CD4-positive, alpha-beta T cell treated with Interferon alpha-2 for 1 hour (primary cell): ENCODE measurements around the gene FBXO38.

Source experiments
- DNase-seq, 2 donors: peaks; one replicate each; pipeline ENCODE4 v3.0.0-alpha.2; 2020 to 2022

The FBXO38 gene

DNA sequence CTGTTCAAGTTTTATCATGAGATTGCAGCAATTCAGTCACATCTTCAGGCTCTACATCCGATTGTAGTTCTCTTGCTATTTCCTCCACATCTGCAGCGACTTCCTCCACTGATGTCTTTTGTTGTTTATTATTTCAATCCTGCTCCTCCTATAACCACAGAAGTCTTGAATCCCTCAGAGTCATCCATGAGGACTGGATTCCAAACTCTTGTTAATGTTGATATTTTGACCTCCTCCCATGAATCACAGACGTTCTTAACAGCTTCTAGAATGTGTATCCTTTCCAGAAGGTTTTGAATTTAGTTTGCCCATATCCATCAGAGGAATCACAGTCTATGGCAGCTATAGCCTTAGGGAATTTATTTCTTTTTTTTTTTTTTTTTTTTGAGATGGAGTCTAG, 3.6 kb downstream of the FBXO38 start:
- no peak for DNase-seq

DNA sequence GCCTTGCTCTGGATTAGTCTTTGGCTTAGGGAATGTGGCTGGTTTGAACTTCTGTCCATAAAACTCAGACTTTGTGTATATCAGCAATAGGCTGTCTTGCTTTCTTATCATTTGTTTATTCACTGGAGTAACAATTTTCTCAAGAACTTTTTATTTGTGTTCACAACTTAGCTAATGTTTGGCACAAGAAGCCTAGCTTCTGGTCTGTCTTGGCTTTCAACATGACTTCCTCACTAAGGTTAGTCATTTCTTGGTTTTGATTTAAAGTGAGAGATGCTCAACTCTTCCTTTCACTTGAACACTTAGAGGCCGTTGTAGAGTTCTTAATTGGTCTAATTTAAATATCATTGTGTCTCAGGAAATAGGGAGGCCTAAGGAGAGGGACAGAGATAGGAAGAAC, 4.9 kb downstream of the FBXO38 start:
- DNase-seq, result no peak

DNA sequence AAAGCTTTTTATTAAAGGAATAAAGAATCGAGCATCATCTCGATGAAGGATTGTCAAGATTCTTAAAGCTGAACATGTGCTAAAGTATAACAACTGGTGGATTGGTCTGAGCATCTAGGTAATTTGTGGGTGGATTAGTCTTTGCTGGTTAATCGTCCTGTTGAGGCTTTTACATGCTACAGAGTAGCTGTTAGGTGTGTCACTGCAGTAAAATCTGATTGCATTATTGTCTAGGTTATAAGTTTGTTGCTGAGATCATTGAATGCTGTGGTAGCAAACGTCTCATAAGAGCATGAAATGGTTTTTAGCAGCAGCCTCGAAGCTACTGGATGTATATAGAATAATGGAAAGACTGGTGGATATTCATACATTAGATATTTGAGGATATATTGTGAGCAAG, 7.2 kb downstream of the FBXO38 start:
- no peak for DNase-seq

DNA sequence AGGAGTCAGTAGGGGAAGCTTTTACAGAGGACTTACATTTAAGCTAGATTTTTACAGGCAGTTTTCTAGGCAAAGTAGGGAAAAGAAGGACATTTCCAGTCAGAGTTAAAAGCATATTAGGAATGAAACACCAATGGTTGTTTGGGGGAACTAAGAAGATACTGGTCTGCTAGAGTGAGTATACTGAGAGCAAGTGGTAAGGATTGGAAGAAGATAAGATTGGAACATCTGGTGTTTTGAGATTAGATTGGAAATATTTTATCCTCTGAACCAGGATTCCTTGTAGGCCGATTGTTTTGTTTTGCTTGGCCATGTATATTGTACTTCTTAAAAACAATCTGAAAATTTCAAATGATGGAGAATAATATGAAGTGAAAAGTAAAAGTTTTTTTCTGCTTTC, 7.7 kb downstream of the FBXO38 start:
- DNase-seq, result no peak

DNA sequence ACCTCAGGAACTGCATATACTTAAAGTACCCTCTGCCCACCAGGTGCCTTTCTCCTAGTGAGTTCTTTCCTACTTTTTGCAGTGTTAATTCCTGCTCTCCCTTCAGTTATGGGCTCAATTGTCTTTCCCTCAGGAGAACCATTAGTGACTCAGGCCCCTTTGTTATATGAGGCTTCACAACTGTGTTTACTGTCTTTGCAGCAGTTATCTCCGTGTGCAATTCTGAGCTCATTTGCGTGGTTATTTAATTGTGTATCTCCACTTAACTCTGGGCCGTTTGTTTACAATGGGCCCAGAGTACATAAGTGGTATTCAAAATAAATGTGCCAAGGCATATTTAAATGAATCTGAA, 9.6 kb downstream of the FBXO38 start:
- no peak for DNase-seq

DNA sequence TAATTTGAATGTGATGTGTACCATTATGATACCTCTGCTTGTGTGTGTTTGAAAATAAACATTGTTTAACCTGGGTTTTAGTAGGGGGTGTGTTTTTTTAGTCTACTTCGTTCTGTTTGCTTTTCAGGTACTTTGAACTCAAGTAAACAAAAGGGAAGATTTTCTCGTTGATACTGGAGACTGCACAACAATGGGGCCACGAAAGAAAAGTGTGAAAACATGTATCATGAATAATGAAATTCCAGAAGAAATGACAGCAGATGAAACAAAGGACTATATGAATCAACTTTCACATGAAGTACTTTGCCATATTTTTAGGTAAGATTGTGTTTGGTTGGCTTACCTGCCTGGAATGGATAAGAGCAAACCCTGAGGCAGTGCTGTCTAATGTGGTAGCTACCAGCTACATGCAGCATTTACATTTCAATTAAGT, 10.8 kb downstream of the FBXO38 start:
- no peak for DNase-seq

DNA sequence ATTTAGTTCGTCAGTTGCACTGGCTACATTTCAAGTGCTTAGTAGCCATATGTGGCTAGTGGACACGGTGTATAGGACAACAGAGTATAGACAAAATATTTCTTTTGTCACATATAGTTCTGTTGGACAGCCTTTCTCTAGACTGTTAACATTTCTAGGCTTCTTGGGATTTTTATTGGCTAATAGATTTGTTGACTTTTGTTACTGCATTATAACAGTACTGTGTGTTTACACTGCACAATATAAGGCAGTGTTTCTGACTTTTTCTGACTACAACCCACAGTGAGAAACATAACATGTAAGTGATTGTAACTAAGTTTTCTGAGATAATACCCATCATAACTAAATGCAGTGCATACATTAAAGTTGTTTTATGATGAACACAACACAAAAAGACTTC, 11.3 kb downstream of the FBXO38 start:
- DNase-seq, result no peak

DNA sequence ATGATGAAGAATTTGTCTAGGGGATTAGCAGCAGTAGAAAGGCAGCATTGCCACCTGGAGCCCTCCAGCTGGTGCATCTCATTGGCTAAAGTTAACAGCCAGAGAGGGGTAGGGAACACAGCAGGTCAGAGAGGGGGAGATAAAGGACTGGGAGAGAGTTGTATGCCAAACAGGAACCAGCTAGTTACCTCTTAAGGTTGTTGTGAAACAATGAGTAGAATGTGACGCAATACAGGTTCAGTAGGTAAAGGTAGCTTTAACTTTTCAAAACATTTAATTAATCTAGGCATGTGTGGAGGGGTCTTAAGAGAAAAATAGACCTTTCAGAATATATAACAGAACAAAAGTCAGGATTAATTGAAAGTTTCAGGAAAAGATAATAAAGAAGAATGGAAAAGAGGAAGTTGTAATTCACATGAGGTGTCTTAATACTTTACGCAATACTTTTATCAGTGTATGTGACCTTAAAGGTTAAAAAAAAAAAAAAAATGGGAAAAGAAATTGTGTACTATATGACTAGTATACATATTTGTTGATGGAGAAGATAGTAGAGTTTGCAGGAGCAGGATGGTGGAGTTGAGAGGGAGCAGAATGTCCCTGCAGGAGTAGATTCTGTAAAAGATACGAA, 14.3 kb downstream of the FBXO38 start:
- DNase-seq, result no peak

DNA sequence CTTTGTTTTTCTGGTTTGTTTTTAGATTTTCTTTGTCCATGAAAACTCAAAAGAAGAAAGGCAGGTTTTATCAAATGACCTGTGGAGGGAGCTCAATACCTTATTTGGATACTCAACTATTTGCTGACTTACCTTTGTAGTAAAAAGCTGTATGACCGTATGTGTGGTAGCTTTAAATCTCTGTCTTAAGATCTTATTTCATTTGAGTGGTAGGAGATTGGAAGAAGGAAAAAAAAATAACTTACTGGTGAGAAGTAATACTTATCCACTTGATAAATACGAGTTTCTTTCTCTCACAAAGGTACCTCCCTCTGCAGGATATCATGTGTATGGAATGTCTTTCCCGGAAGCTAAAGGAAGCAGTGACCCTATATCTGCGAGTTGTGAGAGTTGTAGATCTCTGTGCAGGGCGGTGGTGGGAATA, 15.0 kb downstream of the FBXO38 start:
- DNase-seq, result no peak

DNA sequence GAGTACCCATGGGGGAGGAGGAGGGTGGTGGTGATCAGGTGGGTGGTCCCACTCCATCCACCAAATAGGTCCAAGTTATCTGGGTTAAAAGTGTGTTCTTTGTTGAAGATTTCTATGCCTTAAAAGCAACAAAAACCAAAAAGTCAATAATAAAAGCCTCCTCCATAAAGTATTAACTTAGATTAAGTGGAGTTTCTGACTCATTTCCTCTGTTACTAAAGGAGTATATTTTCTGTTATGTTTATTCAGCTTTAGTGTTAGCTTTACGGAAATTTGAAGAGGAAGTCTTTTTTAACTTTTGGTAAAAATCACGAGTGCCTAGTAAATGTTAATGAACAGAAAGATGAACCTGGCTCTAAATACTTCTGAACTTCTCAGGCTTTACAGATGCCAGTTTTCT, 17.8 kb downstream of the FBXO38 start:
- DNase-seq, result no peak

DNA sequence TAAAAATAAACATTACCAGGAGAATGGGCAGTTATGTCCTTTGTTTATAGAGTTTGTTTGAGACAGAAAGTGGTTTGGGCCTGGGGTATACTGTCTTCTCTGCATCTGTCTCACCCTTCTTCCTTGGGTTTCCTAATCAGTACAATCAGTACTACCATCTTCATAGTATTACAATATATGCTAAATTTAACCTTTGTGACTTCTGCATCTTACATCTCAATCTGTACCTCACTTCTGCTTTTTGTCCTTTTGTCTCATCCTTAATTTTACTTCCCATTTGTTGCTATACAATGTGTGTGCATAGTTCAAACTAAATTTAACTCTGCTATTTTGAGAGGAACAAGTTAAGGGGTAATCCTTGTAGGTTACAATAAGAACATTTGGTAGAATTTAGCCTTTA, 19.6 kb downstream of the FBXO38 start:
- no peak for DNase-seq

DNA sequence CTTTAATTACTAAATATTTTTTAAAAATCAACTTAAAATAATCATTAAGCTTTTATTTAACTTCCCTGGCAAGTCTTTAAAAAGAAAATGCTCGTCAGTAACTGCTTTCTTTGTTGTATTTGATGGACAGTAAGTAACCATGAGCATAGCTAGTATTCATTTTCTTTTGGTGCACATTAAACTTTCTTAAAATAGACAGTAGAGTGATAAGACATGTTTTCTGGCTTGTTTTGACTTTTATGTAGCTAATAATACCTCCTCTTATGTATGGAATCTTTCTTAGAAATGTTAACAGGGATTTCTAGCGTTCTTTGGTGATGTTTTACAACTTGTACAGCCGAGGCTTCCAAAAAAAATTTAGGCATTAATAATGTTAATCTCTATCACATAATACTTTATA, 22.6 kb downstream of the FBXO38 start:
- no peak for DNase-seq

DNA sequence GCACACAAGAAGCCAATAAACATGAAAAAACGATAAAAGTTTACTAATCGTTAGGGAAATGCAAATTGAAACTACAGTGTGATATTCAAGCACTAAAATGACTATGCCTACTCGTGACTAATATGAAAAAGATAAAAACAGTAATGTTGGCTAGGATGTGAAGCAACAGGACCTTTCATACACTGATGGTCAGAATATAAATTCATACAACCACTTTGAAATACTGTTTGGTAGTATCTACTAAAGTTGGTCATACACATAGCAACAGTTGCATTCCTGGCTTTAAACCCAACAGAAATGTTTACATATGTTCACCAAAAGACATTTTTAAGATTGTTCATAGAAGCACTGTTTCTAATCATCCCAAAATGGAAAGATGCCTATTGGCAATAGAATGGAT, 24.3 kb downstream of the FBXO38 start:
- DNase-seq, result no peak

DNA sequence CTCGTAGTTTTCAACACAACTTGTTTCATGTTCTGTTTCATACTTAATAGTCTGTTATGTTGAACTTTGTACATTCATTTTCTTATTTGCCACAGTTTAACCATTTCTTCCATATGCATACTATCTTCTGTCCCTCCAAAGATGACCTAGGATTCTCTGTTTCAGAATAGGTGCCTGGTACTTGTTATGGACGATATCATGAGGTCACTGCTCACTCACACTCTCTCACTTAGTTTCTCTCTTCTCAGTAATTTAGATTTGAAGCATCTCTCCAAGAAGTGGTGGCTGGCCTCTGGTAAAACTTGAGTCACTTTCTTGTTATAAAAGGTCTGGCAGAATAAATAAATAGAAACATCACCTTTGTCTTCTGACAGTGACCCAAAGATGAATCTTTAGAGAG, 28.4 kb downstream of the FBXO38 start:
- no peak for DNase-seq

DNA sequence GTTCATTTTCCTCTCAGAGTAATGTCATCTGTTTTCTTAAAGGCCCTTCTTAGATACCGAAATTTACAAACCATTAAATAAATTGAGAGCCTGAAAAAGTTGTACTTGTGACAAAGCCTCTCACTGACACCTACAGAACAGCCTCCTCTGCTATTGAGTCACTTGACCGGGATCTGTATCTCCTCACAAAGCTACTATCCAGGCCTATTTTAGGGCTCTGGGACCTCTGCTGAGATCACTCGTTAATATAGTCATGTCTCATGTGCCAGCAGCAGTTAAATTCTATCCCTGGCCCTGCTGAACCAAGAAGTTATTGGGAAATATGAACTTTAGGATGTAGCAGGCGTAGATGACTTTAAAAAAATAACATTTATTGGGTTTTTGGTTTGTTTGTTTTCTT, 31.1 kb downstream of the FBXO38 start:
- DNase-seq, result no peak

DNA sequence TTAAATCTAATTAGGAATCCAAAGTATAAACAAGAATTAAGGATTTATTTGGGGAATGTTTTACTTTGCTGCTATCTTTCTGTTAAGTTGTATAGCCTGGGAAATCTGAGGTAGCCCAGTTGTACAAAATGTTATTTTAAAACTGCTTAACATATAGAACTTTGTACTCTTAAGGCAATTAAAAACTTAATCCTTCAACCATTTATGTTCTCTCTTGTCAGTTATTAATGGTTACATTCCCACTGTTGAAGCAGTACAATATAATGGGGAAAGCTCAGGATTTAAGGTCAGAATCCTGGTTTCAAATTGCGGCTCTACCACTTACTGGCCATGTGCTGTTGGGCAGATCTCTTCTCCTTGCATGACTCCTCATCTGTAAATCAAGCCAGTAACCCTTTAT, 32.7 kb downstream of the FBXO38 start:
- DNase-seq, result no peak

DNA sequence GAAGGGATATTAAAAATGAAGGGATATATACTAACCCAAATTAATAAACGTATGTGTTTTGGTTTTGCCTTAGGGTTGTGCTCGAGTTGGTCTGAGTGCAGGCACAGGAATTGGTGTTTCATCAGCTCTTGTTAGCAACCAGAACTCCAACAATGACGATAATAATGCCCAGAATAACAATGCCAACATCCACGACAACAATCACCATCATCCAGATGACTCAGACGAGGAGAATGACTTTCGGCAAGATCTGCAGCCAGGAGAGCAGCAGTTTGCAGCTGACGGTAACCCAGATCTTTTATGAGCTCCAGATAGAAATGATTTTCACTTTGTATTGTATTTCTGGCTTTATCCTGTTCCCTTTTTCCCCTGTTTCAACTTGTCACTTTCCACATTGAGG, 33.2 kb downstream of the FBXO38 start:
- DNase-seq, result no peak

DNA sequence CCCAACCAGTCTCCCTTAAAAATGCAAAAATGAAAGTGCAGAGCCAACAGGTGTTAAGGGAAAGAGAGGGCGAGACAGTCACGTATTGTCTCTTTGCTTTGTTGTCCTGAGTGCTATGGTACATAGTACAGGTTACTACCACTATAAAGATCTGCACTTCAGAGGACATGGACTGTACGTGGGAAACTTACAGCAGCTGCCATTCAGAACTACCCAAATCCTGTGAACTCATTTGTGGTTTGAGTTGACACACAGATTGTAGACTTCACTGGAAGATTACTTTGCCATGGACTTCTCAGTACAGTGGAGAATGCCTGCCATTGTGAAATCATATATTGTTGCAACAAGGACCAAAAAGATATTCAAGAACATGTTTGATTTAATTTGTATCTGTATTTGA, 34.8 kb downstream of the FBXO38 start:
- DNase-seq, result no peak

DNA sequence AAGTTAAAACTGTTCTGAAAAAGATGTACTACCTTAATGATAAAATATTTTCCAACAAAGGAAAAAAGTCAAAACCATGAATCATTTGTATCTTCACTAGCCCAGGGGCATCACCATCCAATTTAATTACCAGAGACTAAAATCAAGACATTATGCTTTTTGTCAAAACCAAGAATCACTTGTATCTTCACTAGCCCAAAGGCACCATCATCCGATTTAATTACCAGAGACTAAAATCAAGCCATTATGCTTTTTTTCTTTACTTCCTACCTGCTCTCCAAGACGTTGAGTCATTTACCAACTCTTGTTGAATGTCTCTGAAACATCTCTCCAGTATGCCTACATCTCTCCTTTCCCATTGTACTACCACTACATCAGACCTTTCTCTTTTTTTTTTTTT, 37.9 kb downstream of the FBXO38 start:
- DNase-seq, result no peak

DNA sequence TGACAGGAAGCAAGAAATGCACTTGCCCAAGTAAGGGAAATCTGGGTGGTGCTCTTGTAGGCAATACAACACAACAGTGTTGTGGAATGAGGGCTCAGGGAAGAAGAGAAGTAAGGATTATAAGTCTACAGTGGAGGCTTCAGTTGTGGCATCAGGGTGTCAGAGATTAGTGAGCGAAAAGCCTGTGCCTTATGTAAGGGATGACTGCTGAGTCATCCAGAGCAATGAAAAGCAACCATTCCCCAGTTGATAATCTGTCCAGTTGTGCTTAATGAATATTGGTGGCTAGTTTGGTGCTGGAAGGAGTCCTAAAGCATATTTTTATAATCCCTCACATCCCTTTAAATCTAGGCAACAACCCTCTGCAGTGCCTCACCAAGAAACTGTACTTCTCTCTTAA, 42.0 kb downstream of the FBXO38 start:
- DNase-seq, result no peak

DNA sequence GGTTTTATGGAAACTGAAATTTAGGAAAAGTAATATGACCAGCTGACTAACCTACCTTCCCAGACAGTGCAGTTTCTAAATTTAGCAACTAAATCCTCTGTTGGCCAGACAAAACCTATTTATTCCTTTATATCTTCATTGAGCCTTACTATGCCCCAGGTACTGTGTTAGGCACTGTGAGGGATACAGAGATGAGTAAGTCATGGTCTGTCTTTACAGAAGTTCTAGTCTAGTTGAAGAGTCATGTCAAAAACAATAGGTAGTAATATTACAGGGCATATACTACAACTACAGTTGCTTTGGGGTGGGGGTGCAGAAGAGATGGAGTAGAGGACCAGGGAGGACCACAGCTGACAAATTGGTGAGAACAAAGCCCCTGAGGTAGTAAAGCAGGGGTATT, 42.8 kb downstream of the FBXO38 start:
- no peak for DNase-seq

DNA sequence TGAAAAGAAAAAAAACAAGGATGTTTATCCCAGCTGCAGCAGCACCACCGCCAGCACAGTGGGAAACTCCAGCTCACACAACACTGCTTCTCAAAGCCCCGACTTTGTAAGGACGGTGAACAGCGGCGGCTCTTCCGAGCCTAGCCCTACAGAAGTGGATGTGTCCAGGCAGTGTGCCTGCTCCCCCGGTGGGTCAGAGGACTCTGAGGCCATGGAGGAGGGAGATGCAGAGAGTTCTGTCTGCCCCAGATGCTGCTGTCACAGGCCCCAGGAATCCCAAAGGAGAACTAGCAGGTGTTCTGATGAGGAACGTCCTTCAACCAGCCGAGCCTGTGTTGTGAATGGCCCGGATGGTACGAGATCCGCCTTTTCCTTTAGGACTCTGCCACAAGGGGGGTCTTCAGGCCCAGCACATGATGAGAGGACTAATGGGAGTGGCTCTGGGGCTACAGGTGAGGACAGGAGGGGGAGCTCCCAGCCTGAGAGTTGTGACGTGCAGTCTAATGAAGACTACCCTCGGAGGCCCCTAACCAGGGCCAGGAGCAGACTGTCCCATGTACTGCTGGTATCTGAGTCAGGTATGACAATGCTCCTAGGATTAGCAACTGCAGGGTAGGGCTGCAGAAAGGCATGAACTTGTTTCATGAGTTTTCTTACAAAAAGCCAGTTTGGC, 43.7 kb downstream of the FBXO38 start:
- no peak for DNase-seq

DNA sequence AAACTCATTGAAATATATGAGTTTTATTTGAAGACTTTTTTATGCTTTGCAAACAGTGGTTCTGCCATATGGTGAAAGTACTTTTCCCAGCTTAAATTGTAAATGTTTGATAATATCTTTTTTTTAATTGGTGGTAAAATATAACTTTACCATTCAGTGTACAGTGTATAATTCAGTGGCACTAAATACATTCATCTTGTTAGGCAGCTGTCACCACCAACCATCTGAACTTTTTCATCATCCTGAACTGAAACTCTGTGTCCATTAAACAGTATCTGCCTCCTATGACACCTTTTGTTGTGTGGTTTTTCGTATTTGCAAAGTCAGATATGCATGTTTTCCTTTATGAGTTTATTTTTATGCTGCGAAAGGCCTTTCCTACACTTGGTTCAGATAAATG, 45.1 kb downstream of the FBXO38 start:
- no peak for DNase-seq

DNA sequence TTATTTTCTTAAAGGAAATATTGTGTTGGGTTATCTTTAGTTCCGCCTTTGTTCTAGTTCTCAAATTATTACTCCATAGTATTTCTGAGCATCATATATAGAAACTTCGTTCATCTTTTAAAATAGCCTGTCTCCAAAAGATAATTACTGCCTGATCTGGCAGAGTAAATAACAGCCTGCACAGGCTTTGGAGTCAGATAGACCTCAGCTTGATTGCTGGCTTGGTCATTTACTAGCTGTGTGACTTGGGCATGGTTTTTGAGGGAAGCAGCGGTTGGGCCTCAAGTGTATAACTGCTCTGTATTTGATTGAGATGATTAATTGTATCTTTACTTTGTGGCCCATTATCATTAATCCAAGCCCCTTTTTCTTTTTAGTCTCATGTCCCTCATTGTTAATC, 50.1 kb downstream of the FBXO38 start:
- no peak for DNase-seq

DNA sequence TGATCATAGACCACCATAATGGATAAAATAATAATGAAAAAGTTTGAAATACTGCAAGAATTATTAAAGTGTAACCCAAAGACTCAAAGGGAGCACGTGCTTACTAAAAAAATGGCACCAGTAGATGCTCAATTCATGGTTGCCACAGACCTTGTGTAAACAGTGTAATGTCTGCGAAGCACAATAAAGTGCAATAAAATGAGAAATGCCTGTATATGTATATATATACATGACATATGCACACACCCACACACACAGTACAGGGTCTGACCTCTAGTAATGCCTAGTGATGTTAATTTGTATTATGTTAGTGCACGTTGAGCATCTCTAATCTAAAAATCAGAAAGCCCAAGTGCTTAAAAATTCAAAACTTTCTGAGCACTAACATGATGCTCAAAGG, 52.3 kb downstream of the FBXO38 start:
- DNase-seq, result no peak
